ENCODE data around the gene AP3S2. TPM values are rescaled to one million over a fixed set of nuclear protein-coding genes. Genes with fewer than 3 reads are reported as not detected.

AP3S2 gene
- total RNA-seq, 4 donors from 2014 or later, result 20.9 to 90.0 (median 72.6) TPM

DNA sequence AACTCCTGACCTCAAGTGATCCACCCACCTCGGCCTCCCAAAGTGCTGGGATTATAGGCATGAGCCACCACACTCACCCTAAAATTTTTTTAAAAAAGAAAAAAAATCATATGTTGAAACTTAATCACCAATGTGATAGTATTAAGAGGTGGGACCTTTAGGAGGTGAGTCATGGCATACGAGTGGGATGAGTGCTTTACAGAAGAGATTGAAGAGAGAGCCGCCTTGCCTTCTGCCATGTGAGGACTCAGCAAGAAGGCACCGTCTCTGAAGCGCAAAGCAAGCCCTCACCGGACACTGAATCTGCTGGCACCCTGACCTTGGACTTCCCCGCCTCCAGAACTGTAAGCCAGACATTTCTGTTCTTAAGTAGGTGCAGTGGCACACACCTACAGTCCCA, 13.5 kb upstream of the AP3S2 start:
- Histone ChIP-seq H3K4me3 (no peak overlapping the region), H3K27me3 (no peaks in the 10 kb centered on the region), H3K9me3 (no peaks in the 10 kb centered on the region), H3K27ac (no peak overlapping the region), H3K4me1 (peaks cover 8 to 14% (median 9%) of the 10 kb centered on the region in 4 donors), H3K36me3 (peaks cover 0 to 28% (median 7%) of the 10 kb centered on the region in 4 donors)
- DNase-seq, result no peak
- WGBS, 2 donors (ENCODE audit: low coverage in 1 of 2), result 63 to 86% methylated on average over 3 to 7 of the region's 7 CpGs
- no peak for TF ChIP-seq POLR2AphosphoS5 (IDR thresholded peaks at IDR 0.05)
- no peak for TF ChIP-seq EP300 (IDR thresholded peaks at IDR 0.05; ENCODE audit: low read depth)
- TF ChIP-seq POLR2A (IDR thresholded peaks at IDR 0.05), result no peak
- no peak for TF ChIP-seq CTCF (IDR thresholded peaks at IDR 0.05)
- intact Hi-C loops (cut with DNase I; ENCODE audit: low total_unique reads) (loop anchor here (10.0 kb wide), 1 partner anchor 178 kb away; no protein-coding TSS in a partner anchor), in situ Hi-C loops (cut with MboI; ENCODE audit: low pct_ligation_motif_present in 1 of 4, low pct_unique_long_range_greater_than_20kb in 1 of 4, low sequenced_read_pairs in 3 of 4) (loop anchor here in 1 of 4 donors (10.0 kb wide), 1 partner anchor 178 kb away; no protein-coding TSS in a partner anchor)

DNA sequence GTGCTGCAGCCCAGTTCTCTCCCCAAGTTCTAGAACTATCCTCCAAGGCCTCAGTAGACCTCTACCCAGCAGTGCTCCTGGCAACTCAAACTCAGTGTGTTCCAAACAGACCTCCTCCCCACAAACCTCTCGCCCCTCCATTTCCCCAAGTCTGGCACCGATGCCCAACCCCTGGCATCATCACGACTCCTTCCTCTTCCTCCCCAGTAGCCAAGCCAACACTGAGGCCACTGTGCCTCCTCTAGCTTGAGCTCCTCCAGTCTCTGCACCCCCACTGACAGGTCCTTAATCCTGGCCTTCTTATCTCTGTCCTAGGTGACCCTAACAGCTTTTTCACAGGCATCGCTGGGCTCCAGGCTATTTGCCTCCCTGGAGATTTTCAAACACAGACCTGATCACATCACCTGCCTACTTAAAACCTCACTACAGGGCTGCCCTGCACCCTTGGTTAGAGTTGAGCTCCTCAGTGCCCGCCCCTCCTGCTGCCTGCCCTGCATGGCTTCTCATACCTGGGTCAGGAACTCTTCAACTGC, 12.1 kb upstream of the AP3S2 start:
- in situ Hi-C loops (cut with MboI; ENCODE audit: low pct_ligation_motif_present in 1 of 4, low pct_unique_long_range_greater_than_20kb in 1 of 4, low sequenced_read_pairs in 3 of 4), result loop anchor here in 1 of 4 donors (10.0 kb wide), 1 partner anchor 179 kb away; no protein-coding TSS in a partner anchor
- Histone ChIP-seq H3K27me3 (no peaks in the 10 kb centered on the region), H3K9me3 (no peaks in the 10 kb centered on the region), H3K27ac (no peak overlapping the region), H3K36me3 (peaks cover 0 to 36% (median 8%) of the 10 kb centered on the region in 4 donors), H3K4me1 (peaks cover 0 to 2% (median under 1%) of the 10 kb centered on the region in 4 donors), H3K4me3 (no peak overlapping the region)
- TF ChIP-seq CTCF (IDR thresholded peaks at IDR 0.05) (no peak), POLR2A (IDR thresholded peaks at IDR 0.05) (no peak), POLR2AphosphoS5 (IDR thresholded peaks at IDR 0.05) (no peak), EP300 (IDR thresholded peaks at IDR 0.05; ENCODE audit: low read depth) (no peak)
- WGBS, 2 donors (ENCODE audit: low coverage in 1 of 2), result 95 to 99% methylated on average over 3 to 5 of the region's 5 CpGs
- intact Hi-C loops (cut with DNase I; ENCODE audit: low total_unique reads), result loop anchor here (10.0 kb wide), 1 partner anchor 179 kb away; no protein-coding TSS in a partner anchor
- DNase-seq, result no peak

DNA sequence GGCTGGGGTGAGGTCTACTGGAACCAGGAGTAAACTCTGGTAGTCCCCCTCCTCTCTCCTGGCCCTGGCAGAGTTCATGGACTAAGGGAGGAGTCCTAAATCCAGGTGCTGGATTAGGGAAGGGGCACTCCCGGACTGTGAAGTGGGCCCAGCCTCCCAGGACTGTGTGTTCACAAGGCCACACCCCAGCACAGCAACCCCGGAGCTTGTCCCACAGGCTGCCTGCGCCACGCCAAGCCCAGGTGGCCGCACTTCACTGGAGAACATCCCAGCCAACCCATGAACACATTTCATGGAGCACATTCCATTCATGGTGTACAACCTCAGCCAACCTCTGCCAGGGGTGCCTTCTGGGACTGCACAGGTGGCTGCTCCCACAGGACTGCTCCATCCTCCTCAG, 10.7 kb upstream of the AP3S2 start:
- peaks cover 0 to 6% (median 0%) of the 10 kb centered on the region in 4 donors for H3K4me1 ChIP-seq
- H3K9me3 ChIP-seq, result no peaks in the 10 kb centered on the region
- in situ Hi-C loops (cut with MboI; ENCODE audit: low pct_ligation_motif_present in 1 of 4, low pct_unique_long_range_greater_than_20kb in 1 of 4, low sequenced_read_pairs in 3 of 4), result loop anchor here in 1 of 4 donors (10.0 kb wide), 1 partner anchor 180 kb away; no protein-coding TSS in a partner anchor
- no peak for TF ChIP-seq POLR2AphosphoS5 (IDR thresholded peaks at IDR 0.05)
- no peak for TF ChIP-seq EP300 (IDR thresholded peaks at IDR 0.05; ENCODE audit: low read depth)
- TF ChIP-seq POLR2A (IDR thresholded peaks at IDR 0.05), result no peak
- no peak for TF ChIP-seq CTCF (IDR thresholded peaks at IDR 0.05)
- no peak overlapping the region for H3K27ac ChIP-seq
- intact Hi-C loops (cut with DNase I; ENCODE audit: low total_unique reads), result loop anchor here (10.0 kb wide), 1 partner anchor 180 kb away; no protein-coding TSS in a partner anchor
- WGBS, 2 donors (ENCODE audit: low coverage in 1 of 2), result 78 to 80% methylated on average over 3 to 5 of the region's 5 CpGs
- no peak for DNase-seq
- H3K27me3 ChIP-seq, result no peaks in the 10 kb centered on the region
- peaks cover 0 to 36% (median 9%) of the 10 kb centered on the region in 4 donors for H3K36me3 ChIP-seq
- H3K4me3 ChIP-seq, result no peak overlapping the region

- no peak overlapping the region for H3K27ac ChIP-seq
- TF ChIP-seq CTCF (IDR thresholded peaks at IDR 0.05), result no peak
- TF ChIP-seq POLR2A (IDR thresholded peaks at IDR 0.05), result no peak
- no peak for TF ChIP-seq EP300 (IDR thresholded peaks at IDR 0.05; ENCODE audit: low read depth)
- DNase-seq, result no peak
- H3K4me1 ChIP-seq, result peaks cover 0 to 9% (median 0%) of the 10 kb centered on the region in 4 donors
- intact Hi-C loops (cut with DNase I; ENCODE audit: low total_unique reads) (loop anchor here (10.0 kb wide), 1 partner anchor 181 kb away; no protein-coding TSS in a partner anchor), in situ Hi-C loops (cut with MboI; ENCODE audit: low pct_ligation_motif_present in 1 of 4, low pct_unique_long_range_greater_than_20kb in 1 of 4, low sequenced_read_pairs in 3 of 4) (loop anchor here in 1 of 4 donors (10.0 kb wide), 1 partner anchor 181 kb away; no protein-coding TSS in a partner anchor)
- no peaks in the 10 kb centered on the region for H3K9me3 ChIP-seq
- 97% methylated on average over 10 of the region's 11 CpGs; no CpG with 5 or more reads in 1 of the 2 donors for WGBS, 2 donors (ENCODE audit: low coverage in 1 of 2)
- peaks cover 0 to 36% (median 9%) of the 10 kb centered on the region in 4 donors for H3K36me3 ChIP-seq
- H3K27me3 ChIP-seq, result no peaks in the 10 kb centered on the region
- H3K4me3 ChIP-seq, result no peak overlapping the region
Observed at GRCh38 chr15:89903858-89904130, 10.0 kb upstream of the AP3S2 start.

Measured in transverse colon (tissue), 4 donors.